Muscle of leg (tissue), 11 donors: Measurements from ENCODE around the gene KRT6C. TPM values are rescaled to one million over a fixed set of nuclear protein-coding genes. Genes with fewer than 3 reads are reported as not detected.
"Not testable (repeated sequence)": the region's sequence is repeated elsewhere in the genome, so short reads cannot be mapped to it uniquely, and the experiment has no call there.

Source experiments
- DNase-seq: peaks from one replicate; pipeline ENCODE4 v3.0.0; 2013
- H3K27ac ChIP-seq: one replicate; pipeline ENCODE4 v1.5.1; 2013; ENCODE audit warnings: mild to moderate bottlenecking, low read length, control low read depth
- H3K27me3 ChIP-seq: one replicate; pipeline ENCODE4 v1.6.1; 2013; ENCODE audit warnings: low read length; ENCODE audit not compliant: control insufficient read depth, insufficient read depth
- H3K36me3 ChIP-seq: one replicate; pipeline ENCODE4 v1.6.1; 2013; ENCODE audit warnings: low read length; ENCODE audit not compliant: control insufficient read depth, insufficient read depth
- H3K4me1 ChIP-seq: one replicate; pipeline ENCODE4 v1.6.1; 2013; ENCODE audit warnings: low read length; ENCODE audit not compliant: control insufficient read depth, insufficient read depth
- H3K4me3 ChIP-seq: one replicate; pipeline ENCODE4 v1.5.1; 2013; ENCODE audit warnings: low read length, control low read depth
- H3K9me3 ChIP-seq: replicated peaks from 2 replicates; pipeline ENCODE4 v1.6.1; 2013; ENCODE audit warnings: low read depth, low read length; ENCODE audit not compliant: control insufficient read depth
- WGBS: methylation state at CpG from one replicate; pipeline ENCODE4 v1.1.5; 2013; ENCODE audit warnings: missing lambda C conversion rate; ENCODE audit not compliant: insufficient coverage; 5-methylcytosine and 5-hydroxymethylcytosine counted together
- polyA plus RNA-seq, 8 donors: library from polyadenylated mRNA; unstranded; fragments of 120-200 nt; gene quantifications; one replicate each; pipeline versions ENCODE4 v1.2.1 to v1.2.3, GENCODE V29; 2013; ENCODE audit warnings: inconsistent platforms in 1 of 8, low replicate concordance in 1 of 8; ENCODE audit not compliant: insufficient read length in 8 of 8, insufficient read depth in 1 of 8
- total RNA-seq: library from RNA; stranded (reverse); fragments of 120-200 nt; gene quantifications from one replicate; pipeline ENCODE4 v1.2.4, GENCODE V29; 2013

KRT6C gene
- total and polyA plus RNA-seq, 9 donors = 0.32 TPM; not detected in 8

GRCh38 chr12:52515927-52516831 is 42.6 kb upstream of the KRT6C start:
- no peaks in the 10 kb centered on the region for H3K9me3 ChIP-seq
- no peak overlapping the region for H3K4me3 ChIP-seq
- no peak overlapping the region for H3K27ac ChIP-seq
- H3K27me3 ChIP-seq = no peaks in the 10 kb centered on the region
- peaks cover 21% of the 10 kb centered on the region for H3K4me1 ChIP-seq
- no peak for DNase-seq
- WGBS = 82% methylated on average over 15 of the region's 15 CpGs
- no peaks in the 10 kb centered on the region for H3K36me3 ChIP-seq

- Histone ChIP-seq H3K27ac (no peak overlapping the region), H3K4me3 (no peak overlapping the region), H3K4me1 (peaks cover 12% of the 10 kb centered on the region), H3K9me3 (no peaks in the 10 kb centered on the region), H3K36me3 (no peaks in the 10 kb centered on the region), H3K27me3 (no peaks in the 10 kb centered on the region)
- WGBS = 100% methylated on average over 1 of the region's 1 CpG
- no peak for DNase-seq
Measured at GRCh38 chr12:52515319-52515646, 41.7 kb upstream of the KRT6C start.

DNA sequence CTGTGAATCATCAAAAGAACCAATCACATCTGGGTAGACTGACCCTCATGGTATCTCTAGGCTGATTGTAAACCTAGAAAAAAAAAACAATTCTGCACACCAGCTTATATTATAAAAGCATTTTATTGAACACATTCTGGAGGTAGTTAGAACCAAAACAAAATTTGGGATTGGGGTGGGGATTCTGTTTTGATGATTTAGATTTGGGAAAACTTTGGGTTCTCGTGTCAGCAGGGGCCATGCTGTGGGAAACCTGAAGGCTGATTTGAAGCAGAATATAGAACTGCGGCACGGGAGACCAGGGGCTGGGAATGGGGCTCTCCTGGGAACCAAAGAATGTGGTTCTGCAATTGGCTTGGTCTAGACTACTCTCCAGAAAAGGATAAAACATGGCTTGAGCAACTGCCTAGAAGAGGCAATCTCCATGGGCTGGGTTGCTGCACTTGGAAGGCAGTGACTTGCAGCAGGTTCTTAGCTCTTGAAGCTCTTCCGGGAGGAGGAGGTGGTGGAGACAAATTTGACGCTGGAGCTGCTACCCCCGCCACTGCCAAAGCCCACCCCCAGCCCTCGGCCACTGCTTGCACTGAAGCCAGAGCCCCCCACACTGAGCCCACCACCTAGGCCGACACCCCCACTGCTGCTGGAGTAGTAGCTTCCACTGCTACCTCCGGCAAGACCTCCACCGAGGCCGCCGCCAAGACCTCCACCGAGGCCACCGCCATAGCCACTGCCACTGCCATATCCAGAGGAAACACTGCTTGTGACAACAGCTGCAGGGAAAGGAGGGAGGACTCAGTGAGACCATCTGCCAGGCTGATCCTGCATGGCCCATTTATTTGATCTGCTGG is 41.1 kb upstream of the KRT6C start:
- 69% methylated on average over 8 of the region's 14 CpGs for WGBS
- H3K27me3 ChIP-seq = no peaks in the 10 kb centered on the region
- H3K27ac ChIP-seq = no peak overlapping the region
- no peak overlapping the region for H3K4me3 ChIP-seq
- H3K9me3 ChIP-seq = no peaks in the 10 kb centered on the region
- H3K4me1 ChIP-seq = peaks cover 6% of the 10 kb centered on the region
- no peak for DNase-seq
- H3K36me3 ChIP-seq = no peaks in the 10 kb centered on the region

DNA sequence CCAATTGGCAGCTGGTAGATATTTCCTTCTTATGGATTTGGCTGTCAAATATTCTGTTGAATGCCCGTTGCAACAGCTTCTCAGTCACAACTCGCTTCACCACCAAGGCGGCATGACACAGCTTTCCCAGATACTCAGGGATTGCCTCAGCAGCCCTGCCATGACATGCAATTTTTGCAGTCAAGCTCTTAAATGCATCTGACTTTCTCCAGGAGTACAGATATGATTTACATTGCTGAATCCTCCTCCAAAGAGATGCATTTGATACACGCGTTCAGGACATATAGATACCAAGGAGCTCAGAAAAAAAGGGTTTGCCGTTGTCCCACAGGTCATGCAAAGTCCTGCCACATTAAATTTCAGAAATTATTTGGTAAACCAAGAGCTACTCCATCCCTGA is 40.1 kb upstream of the KRT6C start:
- H3K36me3 ChIP-seq = no peaks in the 10 kb centered on the region
- no peak overlapping the region for H3K4me3 ChIP-seq
- 80% methylated on average over 6 of the region's 6 CpGs for WGBS
- no peaks in the 10 kb centered on the region for H3K9me3 ChIP-seq
- H3K4me1 ChIP-seq = no peaks in the 10 kb centered on the region
- no peak for DNase-seq
- no peaks in the 10 kb centered on the region for H3K27me3 ChIP-seq
- H3K27ac ChIP-seq = no peak overlapping the region

GRCh38 chr12:52508211-52508610 is 34.6 kb upstream of the KRT6C start:
- no peak overlapping the region for H3K4me3 ChIP-seq
- WGBS = 80% methylated on average over 3 of the region's 5 CpGs
- H3K36me3 ChIP-seq = no peaks in the 10 kb centered on the region
- DNase-seq = no peak
- no peaks in the 10 kb centered on the region for H3K4me1 ChIP-seq
- H3K27me3 ChIP-seq = peaks cover 4% of the 10 kb centered on the region
- no peaks in the 10 kb centered on the region for H3K9me3 ChIP-seq
- H3K27ac ChIP-seq = no peak overlapping the region

DNA sequence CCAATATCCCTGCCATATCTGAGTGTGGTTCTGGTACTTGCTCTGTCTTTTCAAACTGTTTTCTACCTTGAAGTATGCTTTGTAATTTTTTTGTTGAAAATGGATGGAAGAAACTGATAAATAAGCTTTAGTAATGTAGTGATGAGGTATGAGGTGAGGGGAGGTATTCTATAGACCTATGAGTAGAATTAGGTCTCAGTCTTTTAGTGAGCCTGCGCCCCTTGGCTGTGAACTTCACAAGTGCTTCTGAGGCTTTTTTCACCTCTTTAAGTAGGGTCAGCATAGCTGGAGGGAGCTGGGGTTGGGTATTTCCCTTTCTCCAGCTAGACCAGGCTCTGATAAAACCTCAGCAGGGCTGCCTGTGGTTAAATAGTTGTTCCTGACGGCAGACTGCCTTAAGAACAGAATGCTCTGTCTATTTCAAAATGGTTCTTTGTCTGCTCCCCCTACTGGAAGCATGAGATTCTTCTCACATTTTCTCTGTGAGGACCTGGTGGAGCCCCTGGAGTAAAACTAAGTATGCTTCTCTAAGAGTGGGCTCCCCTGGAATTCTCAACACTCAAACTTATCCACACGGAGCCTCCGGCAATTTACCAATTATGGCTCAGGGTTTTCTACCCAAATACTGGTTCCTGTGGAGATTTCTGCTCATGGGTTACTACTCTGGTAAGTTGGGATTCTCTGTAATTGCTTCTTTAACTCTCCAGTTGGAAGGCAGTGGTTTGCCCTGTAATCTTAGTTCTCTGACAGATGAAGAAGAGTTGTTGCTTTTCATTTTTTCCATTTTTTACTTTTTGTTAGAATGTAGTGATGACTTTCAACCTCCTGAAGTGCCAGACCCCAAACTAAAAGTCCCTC is 33.5 kb upstream of the KRT6C start:
- WGBS = 100% methylated on average over 1 of the region's 4 CpGs
- no peaks in the 10 kb centered on the region for H3K36me3 ChIP-seq
- H3K27me3 ChIP-seq = peaks cover 4% of the 10 kb centered on the region
- no peak overlapping the region for H3K4me3 ChIP-seq
- no peaks in the 10 kb centered on the region for H3K4me1 ChIP-seq
- peak; percentile 41 for DNase-seq
- no peaks in the 10 kb centered on the region for H3K9me3 ChIP-seq
- no peak overlapping the region for H3K27ac ChIP-seq

DNA sequence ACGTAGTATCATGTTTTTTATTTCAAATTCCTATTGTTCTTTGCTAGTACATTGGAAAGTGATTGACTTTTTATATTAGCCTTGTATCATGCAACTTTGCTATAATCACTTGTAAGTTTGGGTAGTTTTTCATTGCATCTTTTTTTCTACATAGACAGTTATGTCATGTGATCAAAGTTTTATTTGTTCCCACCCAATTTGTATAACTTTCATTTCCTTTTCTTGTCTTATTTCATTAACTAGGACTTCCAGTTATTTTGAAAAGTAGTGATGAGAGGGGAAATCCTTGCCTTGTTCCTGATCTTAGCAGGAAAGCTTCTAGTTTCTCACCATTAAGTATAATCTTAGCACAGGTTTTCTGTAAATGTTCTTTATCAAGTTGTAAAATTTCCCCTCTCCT is 29.3 kb upstream of the KRT6C start:
- no peak overlapping the region for H3K27ac ChIP-seq
- no peaks in the 10 kb centered on the region for H3K27me3 ChIP-seq
- DNase-seq = no peak
- no peaks in the 10 kb centered on the region for H3K36me3 ChIP-seq
- no peak overlapping the region for H3K4me3 ChIP-seq
- H3K4me1 ChIP-seq = no peaks in the 10 kb centered on the region
- no peaks in the 10 kb centered on the region for H3K9me3 ChIP-seq
- WGBS = no CpG with 5 or more reads among the region's 1 CpG

- no peak for DNase-seq
- no peaks in the 10 kb centered on the region for H3K9me3 ChIP-seq
- H3K4me1 ChIP-seq = peaks cover 2% of the 10 kb centered on the region
- H3K4me3 ChIP-seq = no peak overlapping the region
- no peaks in the 10 kb centered on the region for H3K27me3 ChIP-seq
- no peaks in the 10 kb centered on the region for H3K36me3 ChIP-seq
- WGBS = 72% methylated on average over 5 of the region's 7 CpGs
- H3K27ac ChIP-seq = no peak overlapping the region
Measured at GRCh38 chr12:52501490-52501889, 27.9 kb upstream of the KRT6C start.

DNA sequence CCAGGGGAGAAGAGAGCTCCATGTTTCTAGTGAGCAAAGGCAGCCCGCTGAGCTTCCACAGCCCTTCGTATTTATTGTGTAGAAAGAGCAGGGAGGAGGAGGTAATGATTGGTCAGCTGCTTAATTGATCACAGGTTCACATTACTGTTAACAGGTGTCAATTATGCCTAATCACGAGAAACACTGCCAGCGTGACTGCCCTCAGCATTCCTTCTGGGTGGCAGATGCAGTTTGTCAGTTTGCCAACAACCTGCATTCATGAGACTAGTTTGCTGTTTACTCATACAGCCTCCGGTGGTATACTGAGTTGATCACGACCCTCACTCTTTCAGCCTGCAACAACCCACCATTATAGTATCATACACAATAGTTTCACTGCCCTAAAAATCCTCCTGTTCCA is 27.0 kb upstream of the KRT6C start:
- H3K27ac ChIP-seq, H3K27me3 ChIP-seq, H3K4me1 ChIP-seq, H3K36me3 ChIP-seq, H3K9me3 ChIP-seq, DNase-seq, H3K4me3 ChIP-seq: not testable (repeated sequence)
- 75% methylated on average over 4 of the region's 6 CpGs for WGBS
